K562 (cell line): ENCODE measurements around the gene WNT2. TPM values are rescaled to one million over a fixed set of nuclear protein-coding genes. Genes with fewer than 3 reads are reported as not detected.

ENCODE experiments used
- ATAC-seq: fragments of 200-7000 bp; cut with Tn5 transposase; 3 replicates; pipeline ENCODE4 v1.9.1; 2020; ENCODE audit warnings: moderate library complexity
- BruUV-seq: library from RNA; stranded (reverse); fragments of 400-500 nt; replicated peaks from 2 replicates; lab custom pipeline; 2021; lab: Mats Ljungman, UMichigan
- CTCF ChIA-PET: fragments of 300-600 bp; formaldehyde crosslinking; extraction: SDS; loops from one replicate; lab custom pipeline; 2021; ENCODE audit warnings: low intra/inter-chr PET ratio; lab: Yijun Ruan, JAX
- POLR2A ChIA-PET: fragments of 300-600, 350-650 bp; sonication (Branson Sonifier 250); formaldehyde crosslinking; extraction: SDS; loops from one replicate; lab custom pipeline; 2021; ENCODE audit warnings: antibody characterized with exemption, inconsistent platforms; lab: Yijun Ruan, JAX
- DNase-seq, 4 experiments: peaks; one replicate each; pipeline versions ENCODE4 v3.0.0 to v3.0.0-alpha.2; 2011 to 2018; ENCODE audit warnings: low spot score in 3 of 4, mixed read lengths in 3 of 4; ENCODE audit errors: extremely low read depth in 1 of 4
- FAIRE-seq: peaks from 2 replicates; lab custom pipeline; 2011; peaks lifted over from hg19 to GRCh38; lab: Jason Lieb, UNC
- H2AFZ ChIP-seq: 2 replicates; pipeline ENCODE4 v1.6.0; 2011; ENCODE audit warnings: low read depth, low read length, control low read depth, inconsistent platforms
- H3K27ac ChIP-seq: fragments of 200-600 bp; 3 replicates; pipeline ENCODE4 v1.8.0; 2011; ENCODE audit warnings: low read depth, mild to moderate bottlenecking, control low read depth, inconsistent platforms, low read length, moderate library complexity, mixed read lengths; ENCODE audit errors: extremely low read depth
- H3K27me3 ChIP-seq, 2 experiments: fragments of 300-600 bp in 1 of 2; 2 replicates in 1 of 2; 3 replicates in 1 of 2; pipeline versions ENCODE4 v1.6.0 to v1.8.0; 2011; ENCODE audit warnings: inconsistent platforms in 2 of 2, low read length in 2 of 2, mild to moderate bottlenecking in 1 of 2, mixed read lengths in 1 of 2, moderate library complexity in 1 of 2; ENCODE audit not compliant: control insufficient read depth in 2 of 2, insufficient read depth in 2 of 2
- H3K36me3 ChIP-seq: fragments of 300-600 bp; 3 replicates; pipeline ENCODE4 v1.8.0; 2011; ENCODE audit warnings: mild to moderate bottlenecking, low read length, inconsistent platforms; ENCODE audit not compliant: control insufficient read depth, insufficient read depth
- H3K4me1 ChIP-seq, 2 experiments: fragments of 200-600 bp in 1 of 2; replicated peaks in 1 of 2; 2 replicates in 1 of 2; 3 replicates in 1 of 2; pipeline versions ENCODE4 v1.5.1 to v1.8.0; 2011; ENCODE audit warnings: inconsistent platforms in 2 of 2, low read length in 2 of 2, mild to moderate bottlenecking in 1 of 2, mixed read lengths in 1 of 2, moderate library complexity in 1 of 2; ENCODE audit not compliant: control insufficient read depth in 2 of 2, insufficient read depth in 2 of 2
- H3K4me2 ChIP-seq: 2 replicates; pipeline ENCODE4 v1.6.1; 2011; ENCODE audit warnings: low read length, control low read depth, inconsistent platforms, mixed read lengths; ENCODE audit not compliant: insufficient read depth
- H3K4me3 ChIP-seq: fragments of 200-600 bp; sonication (generic), shearing (Covaris generic); 2 replicates; pipeline ENCODE4 v1.5.1; 2016; ENCODE audit warnings: control low read depth, inconsistent platforms
- H3K79me2 ChIP-seq: fragments of 200-600 bp; 3 replicates; pipeline ENCODE4 v1.8.0; 2011; ENCODE audit warnings: low read length, inconsistent platforms; ENCODE audit not compliant: control insufficient read depth, insufficient read depth
- H3K9ac ChIP-seq, 2 experiments: 2 replicates each; pipeline versions ENCODE4 v1.6.0 to v1.6.1; 2011; ENCODE audit warnings: low read depth in 2 of 2, low read length in 2 of 2, control low read depth in 1 of 2, inconsistent platforms in 1 of 2, mild to moderate bottlenecking in 1 of 2, mixed read lengths in 1 of 2; ENCODE audit not compliant: insufficient read depth in 1 of 2
- H3K9me1 ChIP-seq: one replicate; pipeline ENCODE4 v1.6.0; 2011; ENCODE audit warnings: inconsistent platforms, mild to moderate bottlenecking, low read length, moderate library complexity; ENCODE audit not compliant: control insufficient read depth, insufficient read depth
- H3K9me3 ChIP-seq: replicated peaks from 2 replicates; pipeline ENCODE4 v1.5.1; 2011; ENCODE audit warnings: low read depth, low read length, inconsistent platforms; ENCODE audit not compliant: control insufficient read depth, insufficient read depth
- H4K20me1 ChIP-seq: replicated peaks from 2 replicates; pipeline ENCODE4 v1.6.1; 2011; ENCODE audit warnings: low read length, inconsistent platforms, mixed read lengths; ENCODE audit not compliant: control insufficient read depth, insufficient read depth
- E4F1 ChIP-seq: fragments of 250-450 bp; sonication (Bioruptor Pico); IDR thresholded peaks from 2 replicates; pipeline ENCODE4 v1.5.0; 2021; ENCODE audit warnings: mild to moderate bottlenecking, borderline replicate concordance
- HEY1 ChIP-seq: fragments of 250-450 bp; sonication (Bioruptor Pico); IDR thresholded peaks from 2 replicates; pipeline ENCODE4 v1.5.0; 2020; ENCODE audit warnings: mild to moderate bottlenecking, moderate library complexity, borderline replicate concordance
- HLTF ChIP-seq: fragments of 450-650 bp; IDR thresholded peaks from 2 replicates; pipeline ENCODE4 v1.6.1; 2016
- MYBL2 ChIP-seq, 2 experiments: fragments of 450-650 bp in 1 of 2; sonication (generic) in 1 of 2; formaldehyde crosslinking in 1 of 2; IDR thresholded peaks; 2 replicates each; pipeline versions ENCODE4 v1.6.1 to v1.8.1; 2017 to 2022; ENCODE audit warnings: borderline replicate concordance in 1 of 2, inconsistent platforms in 1 of 2, low read depth in 1 of 2, mild to moderate bottlenecking in 1 of 2, missing genetic modification reagents in 1 of 2, moderate library complexity in 1 of 2
- NBN ChIP-seq: fragments of 450-650 bp; IDR thresholded peaks from 2 replicates; pipeline ENCODE4 v1.6.1; 2016; ENCODE audit warnings: low read depth, mild to moderate bottlenecking
- PKNOX1 ChIP-seq: fragments of 450-650 bp; IDR thresholded peaks from 2 replicates; pipeline ENCODE4 v1.6.1; 2016
- ZBTB2 ChIP-seq: fragments of 450-650 bp; IDR thresholded peaks from 2 replicates; pipeline ENCODE4 v1.6.1; 2016; ENCODE audit warnings: antibody characterized with exemption
- ZBTB49 ChIP-seq: sonication (generic); formaldehyde crosslinking; IDR thresholded peaks from 2 replicates; pipeline ENCODE4 v1.8.0; 2022; ENCODE audit warnings: missing genetic modification reagents, mild to moderate bottlenecking, borderline replicate concordance
- ZNF3 ChIP-seq: fragments of 250-450 bp; sonication (Bioruptor Pico); IDR thresholded peaks from 2 replicates; pipeline ENCODE4 v1.5.0; 2021; ENCODE audit warnings: mild to moderate bottlenecking, moderate library complexity
- ZNF449 ChIP-seq: fragments of 250-450 bp; sonication (Bioruptor Pico); IDR thresholded peaks from 2 replicates; pipeline ENCODE4 v1.8.0; 2022; ENCODE audit warnings: moderate library complexity, mild to moderate bottlenecking, inconsistent platforms
- ZNF764 ChIP-seq: fragments of 250-450 bp; sonication (Bioruptor Pico); IDR thresholded peaks from 2 replicates; pipeline ENCODE4 v1.4.0; 2020; ENCODE audit warnings: low read depth, mild to moderate bottlenecking, moderate library complexity
- ZSCAN32 ChIP-seq: fragments of 450-650 bp; formaldehyde crosslinking; IDR thresholded peaks from 2 replicates; pipeline ENCODE4 v1.4.0; 2020; ENCODE audit warnings: mild to moderate bottlenecking, moderate library complexity
- WGBS: fragments of 100-300 bp; shearing (Covaris generic); methylation state at CpG from one replicate; pipeline ENCODE4 v1.1.6; 2016; ENCODE audit warnings: low coverage, mixed read lengths; ENCODE audit not compliant: insufficient coverage; ENCODE audit errors: missing lambda C conversion rate; 5-methylcytosine and 5-hydroxymethylcytosine counted together
- in situ Hi-C: fragments of 300-500 bp; cut with MboI; formaldehyde crosslinking; loops from 4 replicates; pipeline ENCODE4 v1.15.0; 2018; ENCODE audit warnings: inconsistent platforms, mixed read lengths
- intact Hi-C: fragments of 100-400 bp; cut with micrococcal nuclease; formaldehyde crosslinking; loops from 2 replicates; pipeline ENCODE4 v1.14.2; 2022
- polyA plus RNA-seq, 8 experiments: library from polyadenylated mRNA; depleted of rRNA in 4 of 8; stranded (reverse) in 5 of 8; unstranded in 3 of 8; fragments of >200 nt; fragmentation: Nextera tagmentation in 2 of 8; fragmentation: Illumina TruSeq in 1 of 8; extraction: Ambion mirVana in 2 of 8; extraction: Trizol in 1 of 8; gene quantifications; 2 replicates each; pipeline versions ENCODE4 v1.2.1 to v1.2.3, GENCODE V29; 2011 to 2014; ENCODE audit warnings: inconsistent platforms in 1 of 8, missing spikeins in 1 of 8
- total RNA-seq, 7 experiments: library from RNA; depleted of rRNA in 6 of 7; stranded (reverse); fragments of >200 nt in 6 of 7; fragmentation: Illumina TruSeq in 2 of 7; extraction: Trizol in 2 of 7; gene quantifications; 2 replicates each; pipeline versions ENCODE4 v1.2.1 to v1.2.3, GENCODE V29; 2011 to 2021; ENCODE audit warnings: low replicate concordance in 1 of 7

WNT2 gene
- total and polyA plus RNA-seq, 9 of the 15 experiments (the other 6 are each of a cell fraction or from before 2014, with no cell fraction given) = 0.04 TPM; not detected in 8

GRCh38 chr7:117308891-117309290 lies 14.0 kb downstream of the WNT2 start:
- ATAC-seq = peak; percentile 58; the same call in 2 of the 3 replicates
- Histone ChIP-seq H3K27me3 (peaks cover 2 to 11% of the 10 kb centered on the region in 2 experiments; a peak in 3 of 5 replicates), H3K9me3 (no peaks in the 10 kb centered on the region), H3K9me1 (no peaks in the 10 kb centered on the region), H4K20me1 (no peaks in the 10 kb centered on the region), H3K9ac (no peak overlapping the region), H3K79me2 (no peaks in the 10 kb centered on the region), H3K4me2 (no peak overlapping the region), H3K4me1 (no peaks in the 10 kb centered on the region), H3K36me3 (no peaks in the 10 kb centered on the region), H3K27ac (no peak overlapping the region), H3K4me3 (no peak overlapping the region), H2AFZ (no peak overlapping the region)
- POLR2A ChIA-PET = interaction anchor here (0.6 kb wide), 1 partner anchor 12 kb away, joined by 3 read pairs; no protein-coding TSS in a partner anchor
- CTCF ChIA-PET = interaction anchor here (0.6 kb wide), 1 partner anchor 700 kb away, joined by 5 read pairs; no protein-coding TSS in a partner anchor
- in situ Hi-C loops (no loop called here), intact Hi-C loops (no loop called here)
- no peak for DNase-seq
- 7% methylated on average over 1 of the region's 1 CpG for WGBS
- TF ChIP-seq NBN = no peak
- no peak for TF ChIP-seq HEY1 (CRISPR knock-in tag)
- no peak for TF ChIP-seq ZNF449 (CRISPR knock-in tag)
- no peak for TF ChIP-seq E4F1
- no peak for TF ChIP-seq ZBTB49 (CRISPR knock-in tag)
- TF ChIP-seq MYBL2 (IDR thresholded peaks at IDR 0.05; ENCODE audit: low read depth) = no peak
- no peak for TF ChIP-seq MYBL2 (CRISPR knock-in tag; IDR thresholded peaks at IDR 0.05; ENCODE audit: borderline replicate concordance)
- TF ChIP-seq ZSCAN32 = no peak
- TF ChIP-seq HLTF = no peak
- no peak for TF ChIP-seq ZNF764 (CRISPR knock-in tag)
- no peak for TF ChIP-seq ZBTB2
- no peak for TF ChIP-seq PKNOX1
- no peak for TF ChIP-seq ZNF3 (CRISPR knock-in tag)
- BruUV-seq = no TSS peak
- FAIRE-seq = no peak
